ENCODE measurements around the gene SOCS4. TPM values are rescaled to one million over a fixed set of nuclear protein-coding genes. Genes with fewer than 3 reads are reported as not detected.
A peak's percentile ranks its signal among the peaks of the same experiment; 100 is the strongest.

Gene SOCS4
- total and polyA plus RNA-seq, 2 of the 13 experiments (the other 11 are each of a cell fraction or from before 2014, with no cell fraction given) = 4.0 to 10.0 TPM

DNA sequence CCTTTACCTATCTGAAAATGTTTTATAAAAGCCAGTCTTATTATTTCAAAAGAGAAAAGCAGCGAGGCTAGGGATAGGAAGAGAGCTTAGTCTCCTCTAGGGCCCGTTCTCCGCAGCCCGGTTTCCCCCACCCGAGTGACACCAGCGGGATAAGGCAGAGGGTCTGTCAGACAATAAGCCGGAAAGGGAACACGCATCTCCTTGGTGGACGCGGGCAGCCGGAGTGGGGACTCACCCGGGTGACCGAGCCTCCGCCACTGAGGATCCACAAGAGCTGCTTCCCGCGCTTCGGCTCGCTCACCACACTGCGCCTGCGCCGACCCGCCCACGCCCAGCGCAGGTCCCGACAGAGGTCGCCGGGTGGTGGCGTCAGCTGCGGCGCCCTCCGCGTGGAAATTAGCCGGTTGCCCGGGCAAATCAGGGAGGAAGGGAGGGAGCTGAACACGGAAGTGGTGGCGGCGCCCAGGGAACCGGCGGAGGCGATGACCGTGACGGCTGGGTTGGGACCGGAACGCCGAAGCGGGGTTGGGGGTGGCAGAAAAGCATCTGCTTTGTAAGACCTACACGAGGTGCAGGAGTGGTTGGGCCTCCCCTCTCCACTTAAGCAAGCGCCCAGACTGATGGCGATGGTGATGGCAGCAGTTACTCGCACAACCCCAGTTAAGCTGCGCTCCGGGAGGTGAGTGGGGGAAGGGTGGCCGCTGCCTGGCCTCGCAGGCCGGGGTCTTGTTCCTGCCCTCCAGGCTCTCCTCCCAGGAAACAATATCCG is at the start of gene SOCS4, which contains the start of gene WDHD1 (continued):
- TF ChIP-seq, protein P1, sequence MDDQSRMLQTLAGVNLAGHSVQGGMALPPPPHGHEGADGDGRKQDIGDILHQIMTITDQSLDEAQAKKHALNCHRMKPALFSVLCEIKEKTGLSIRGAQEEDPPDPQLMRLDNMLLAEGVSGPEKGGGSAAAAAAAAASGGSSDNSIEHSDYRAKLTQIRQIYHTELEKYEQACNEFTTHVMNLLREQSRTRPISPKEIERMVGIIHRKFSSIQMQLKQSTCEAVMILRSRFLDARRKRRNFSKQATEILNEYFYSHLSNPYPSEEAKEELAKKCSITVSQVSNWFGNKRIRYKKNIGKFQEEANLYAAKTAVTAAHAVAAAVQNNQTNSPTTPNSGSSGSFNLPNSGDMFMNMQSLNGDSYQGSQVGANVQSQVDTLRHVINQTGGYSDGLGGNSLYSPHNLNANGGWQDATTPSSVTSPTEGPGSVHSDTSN (CRISPR knock-in tag; IDR thresholded peaks at IDR 0.05; ENCODE audit: borderline replicate concordance) = no peak
- TF ChIP-seq, protein P2, sequence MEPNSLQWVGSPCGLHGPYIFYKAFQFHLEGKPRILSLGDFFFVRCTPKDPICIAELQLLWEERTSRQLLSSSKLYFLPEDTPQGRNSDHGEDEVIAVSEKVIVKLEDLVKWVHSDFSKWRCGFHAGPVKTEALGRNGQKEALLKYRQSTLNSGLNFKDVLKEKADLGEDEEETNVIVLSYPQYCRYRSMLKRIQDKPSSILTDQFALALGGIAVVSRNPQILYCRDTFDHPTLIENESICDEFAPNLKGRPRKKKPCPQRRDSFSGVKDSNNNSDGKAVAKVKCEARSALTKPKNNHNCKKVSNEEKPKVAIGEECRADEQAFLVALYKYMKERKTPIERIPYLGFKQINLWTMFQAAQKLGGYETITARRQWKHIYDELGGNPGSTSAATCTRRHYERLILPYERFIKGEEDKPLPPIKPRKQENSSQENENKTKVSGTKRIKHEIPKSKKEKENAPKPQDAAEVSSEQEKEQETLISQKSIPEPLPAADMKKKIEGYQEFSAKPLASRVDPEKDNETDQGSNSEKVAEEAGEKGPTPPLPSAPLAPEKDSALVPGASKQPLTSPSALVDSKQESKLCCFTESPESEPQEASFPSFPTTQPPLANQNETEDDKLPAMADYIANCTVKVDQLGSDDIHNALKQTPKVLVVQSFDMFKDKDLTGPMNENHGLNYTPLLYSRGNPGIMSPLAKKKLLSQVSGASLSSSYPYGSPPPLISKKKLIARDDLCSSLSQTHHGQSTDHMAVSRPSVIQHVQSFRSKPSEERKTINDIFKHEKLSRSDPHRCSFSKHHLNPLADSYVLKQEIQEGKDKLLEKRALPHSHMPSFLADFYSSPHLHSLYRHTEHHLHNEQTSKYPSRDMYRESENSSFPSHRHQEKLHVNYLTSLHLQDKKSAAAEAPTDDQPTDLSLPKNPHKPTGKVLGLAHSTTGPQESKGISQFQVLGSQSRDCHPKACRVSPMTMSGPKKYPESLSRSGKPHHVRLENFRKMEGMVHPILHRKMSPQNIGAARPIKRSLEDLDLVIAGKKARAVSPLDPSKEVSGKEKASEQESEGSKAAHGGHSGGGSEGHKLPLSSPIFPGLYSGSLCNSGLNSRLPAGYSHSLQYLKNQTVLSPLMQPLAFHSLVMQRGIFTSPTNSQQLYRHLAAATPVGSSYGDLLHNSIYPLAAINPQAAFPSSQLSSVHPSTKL (CRISPR knock-in tag; IDR thresholded peaks at IDR 0.05) = peak; percentile 67
- no peak for TF ChIP-seq CENPX (CRISPR knock-in tag; IDR thresholded peaks at IDR 0.05)
- TF ChIP-seq ZNF891 (CRISPR knock-in tag; IDR thresholded peaks at IDR 0.05) = peak; percentile 29; the same call in 1 of the 2 replicates
- no peak for TF ChIP-seq PLRG1 (conservative IDR thresholded peaks at IDR 0.05)
- TF ChIP-seq SMARCC2 (IDR thresholded peaks at IDR 0.05) = no peak
- TF ChIP-seq ZNF839 (CRISPR knock-in tag; IDR thresholded peaks at IDR 0.05; ENCODE audit: borderline replicate concordance) = peak; percentile 42; the same call in 1 of the 2 replicates
- TF ChIP-seq ZNF678 (CRISPR knock-in tag; IDR thresholded peaks at IDR 0.05) = peak; percentile 46; the same call in 1 of the 2 replicates
- 0 out of 2 replicates have a peak, but pooled peaks have one; percentile 33 for TF ChIP-seq GATAD2A (CRISPR knock-in tag; IDR thresholded peaks at IDR 0.05)
- TF ChIP-seq, protein P3, sequence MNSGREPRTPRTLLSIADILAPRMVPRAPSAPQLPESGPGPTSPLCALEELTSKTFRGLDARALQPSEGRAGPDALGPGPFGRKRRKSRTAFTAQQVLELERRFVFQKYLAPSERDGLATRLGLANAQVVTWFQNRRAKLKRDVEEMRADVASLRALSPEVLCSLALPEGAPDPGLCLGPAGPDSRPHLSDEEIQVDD (CRISPR knock-in tag; IDR thresholded peaks at IDR 0.05; ENCODE audit: borderline replicate concordance) = peak; percentile 60; the same call in 1 of the 2 replicates
- TF ChIP-seq, protein P4, sequence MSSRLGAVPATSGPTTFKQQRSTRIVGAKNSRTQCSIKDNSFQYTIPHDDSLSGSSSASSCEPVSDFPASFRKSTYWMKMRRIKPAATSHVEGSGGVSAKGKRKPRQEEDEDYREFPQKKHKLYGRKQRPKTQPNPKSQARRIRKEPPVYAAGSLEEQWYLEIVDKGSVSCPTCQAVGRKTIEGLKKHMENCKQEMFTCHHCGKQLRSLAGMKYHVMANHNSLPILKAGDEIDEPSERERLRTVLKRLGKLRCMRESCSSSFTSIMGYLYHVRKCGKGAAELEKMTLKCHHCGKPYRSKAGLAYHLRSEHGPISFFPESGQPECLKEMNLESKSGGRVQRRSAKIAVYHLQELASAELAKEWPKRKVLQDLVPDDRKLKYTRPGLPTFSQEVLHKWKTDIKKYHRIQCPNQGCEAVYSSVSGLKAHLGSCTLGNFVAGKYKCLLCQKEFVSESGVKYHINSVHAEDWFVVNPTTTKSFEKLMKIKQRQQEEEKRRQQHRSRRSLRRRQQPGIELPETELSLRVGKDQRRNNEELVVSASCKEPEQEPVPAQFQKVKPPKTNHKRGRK (CRISPR knock-in tag; IDR thresholded peaks at IDR 0.05) = peak; percentile 43; the same call in 1 of the 2 replicates
- TF ChIP-seq, protein P5, sequence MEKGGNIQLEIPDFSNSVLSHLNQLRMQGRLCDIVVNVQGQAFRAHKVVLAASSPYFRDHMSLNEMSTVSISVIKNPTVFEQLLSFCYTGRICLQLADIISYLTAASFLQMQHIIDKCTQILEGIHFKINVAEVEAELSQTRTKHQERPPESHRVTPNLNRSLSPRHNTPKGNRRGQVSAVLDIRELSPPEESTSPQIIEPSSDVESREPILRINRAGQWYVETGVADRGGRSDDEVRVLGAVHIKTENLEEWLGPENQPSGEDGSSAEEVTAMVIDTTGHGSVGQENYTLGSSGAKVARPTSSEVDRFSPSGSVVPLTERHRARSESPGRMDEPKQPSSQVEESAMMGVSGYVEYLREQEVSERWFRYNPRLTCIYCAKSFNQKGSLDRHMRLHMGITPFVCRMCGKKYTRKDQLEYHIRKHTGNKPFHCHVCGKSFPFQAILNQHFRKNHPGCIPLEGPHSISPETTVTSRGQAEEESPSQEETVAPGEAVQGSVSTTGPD (CRISPR knock-in tag; IDR thresholded peaks at IDR 0.05) = no peak
- TF ChIP-seq ZNF121 (CRISPR knock-in tag; IDR thresholded peaks at IDR 0.05) = no peak
- no peak for TF ChIP-seq PAWR (CRISPR knock-in tag; IDR thresholded peaks at IDR 0.05; ENCODE audit: borderline replicate concordance)
- TF ChIP-seq SOX5 (CRISPR knock-in tag; IDR thresholded peaks at IDR 0.05; ENCODE audit: borderline replicate concordance) = 0 out of 2 replicates have a peak, but pooled peaks have one; percentile 45
- TF ChIP-seq XRCC5 (optimal IDR thresholded peaks at IDR 0.05; ENCODE audit: low read length) = peak; percentile 75
- TF ChIP-seq, protein P6, sequence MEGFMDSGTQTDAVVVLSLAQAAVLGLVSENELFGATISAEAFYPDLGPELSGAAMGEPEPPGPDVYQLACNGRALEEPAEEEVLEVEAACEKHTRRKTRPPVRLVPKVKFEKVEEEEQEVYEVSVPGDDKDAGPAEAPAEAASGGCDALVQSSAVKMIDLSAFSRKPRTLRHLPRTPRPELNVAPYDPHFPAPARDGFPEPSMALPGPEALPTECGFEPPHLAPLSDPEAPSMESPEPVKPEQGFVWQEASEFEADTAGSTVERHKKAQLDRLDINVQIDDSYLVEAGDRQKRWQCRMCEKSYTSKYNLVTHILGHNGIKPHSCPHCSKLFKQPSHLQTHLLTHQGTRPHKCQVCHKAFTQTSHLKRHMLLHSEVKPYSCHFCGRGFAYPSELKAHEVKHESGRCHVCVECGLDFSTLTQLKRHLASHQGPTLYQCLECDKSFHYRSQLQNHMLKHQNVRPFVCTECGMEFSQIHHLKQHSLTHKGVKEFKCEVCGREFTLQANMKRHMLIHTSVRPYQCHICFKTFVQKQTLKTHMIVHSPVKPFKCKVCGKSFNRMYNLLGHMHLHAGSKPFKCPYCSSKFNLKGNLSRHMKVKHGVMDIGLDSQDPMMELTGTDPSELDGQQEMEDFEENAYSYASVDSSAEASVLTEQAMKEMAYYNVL (CRISPR knock-in tag; IDR thresholded peaks at IDR 0.05; ENCODE audit: borderline replicate concordance) = no peak; the same call in 1 of the 2 replicates
- TF ChIP-seq SCMH1 (CRISPR knock-in tag; IDR thresholded peaks at IDR 0.05; ENCODE audit: borderline replicate concordance) = no peak
